Fibroblast of lung (primary cell): Measurements from ENCODE around the gene CALN1. TPM values are rescaled to one million over a fixed set of nuclear protein-coding genes. Genes with fewer than 3 reads are reported as not detected.
"Not testable (repeated sequence)": the region's sequence is repeated elsewhere in the genome, so short reads cannot be mapped to it uniquely, and the experiment has no call there.

Source experiments
- DNase-seq, 2 donors: peaks; one replicate each; pipeline versions ENCODE4 v3.0.0 to v3.0.0-alpha.2; 2010; ENCODE audit warnings: low read depth in 2 of 2
- H2AFZ ChIP-seq: 2 replicates; pipeline ENCODE4 v1.5.1; 2012; ENCODE audit warnings: low read length, control low read depth, inconsistent platforms
- H3K27ac ChIP-seq: 2 replicates; pipeline ENCODE4 v1.5.1; 2011; ENCODE audit warnings: low read length, control low read depth; ENCODE audit not compliant: insufficient read depth
- H3K27me3 ChIP-seq: 2 replicates; pipeline ENCODE4 v1.5.1; 2011; ENCODE audit warnings: mild to moderate bottlenecking, low read length; ENCODE audit not compliant: control insufficient read depth, insufficient read depth
- H3K36me3 ChIP-seq: 2 replicates; pipeline ENCODE4 v1.5.1; 2011; ENCODE audit warnings: low read length; ENCODE audit not compliant: control insufficient read depth, insufficient read depth
- H3K4me1 ChIP-seq: 2 replicates; pipeline ENCODE4 v1.5.1; 2011; ENCODE audit warnings: low read length; ENCODE audit not compliant: control insufficient read depth, insufficient read depth; ENCODE audit errors: extremely low read depth
- H3K4me2 ChIP-seq: 2 replicates; pipeline ENCODE4 v1.5.1; 2011; ENCODE audit warnings: low read length, control low read depth; ENCODE audit not compliant: insufficient read depth; ENCODE audit errors: extremely low read depth
- H3K4me3 ChIP-seq, 4 experiments: fragments of 200-600 bp in 1 of 4; sonication (generic) in 1 of 4; replicated peaks in 1 of 4; 2 replicates each; pipeline ENCODE4 v1.5.1; 2011 to 2016; ENCODE audit warnings: low read length in 4 of 4, low read depth in 3 of 4, mild to moderate bottlenecking in 3 of 4, control low read depth in 2 of 4, inconsistent platforms in 1 of 4, mixed read lengths in 1 of 4; ENCODE audit not compliant: insufficient read depth in 1 of 4; ENCODE audit errors: control extremely low read depth in 1 of 4
- H3K79me2 ChIP-seq: 2 replicates; pipeline ENCODE4 v1.5.1; 2012; ENCODE audit warnings: mild to moderate bottlenecking, low read length, inconsistent platforms; ENCODE audit not compliant: control insufficient read depth, insufficient read depth
- H3K9ac ChIP-seq: 2 replicates; pipeline ENCODE4 v1.5.1; 2011; ENCODE audit warnings: mild to moderate bottlenecking, low read length, control low read depth; ENCODE audit not compliant: insufficient read depth
- H3K9me3 ChIP-seq: 2 replicates; pipeline ENCODE4 v1.5.1; 2012; ENCODE audit warnings: low read depth, low read length; ENCODE audit not compliant: control insufficient read depth, insufficient read depth
- H4K20me1 ChIP-seq: 2 replicates; pipeline ENCODE4 v1.5.1; 2011; ENCODE audit warnings: low read length; ENCODE audit not compliant: control insufficient read depth, insufficient read depth; ENCODE audit errors: extremely low read depth
- EZH2 ChIP-seq: IDR thresholded peaks from 2 replicates; pipeline ENCODE4 v1.5.1; 2012; ENCODE audit warnings: low read length, control low read depth, mild to moderate bottlenecking; ENCODE audit errors: missing control alignments
- polyA plus RNA-seq, 2 donors: library from polyadenylated mRNA; depleted of rRNA in 1 of 2; stranded (reverse) in 1 of 2; unstranded in 1 of 2; fragments of >200 nt; gene quantifications; 2 replicates each; pipeline ENCODE4 v1.2.1, GENCODE V29; 2011 to 2012; ENCODE audit warnings: missing spikeins in 1 of 2
- total RNA-seq: library from RNA; depleted of rRNA; stranded (reverse); fragments of >200 nt; gene quantifications from 2 replicates; pipeline ENCODE4 v1.2.1, GENCODE V29; 2014
- TF ChIP-seq, protein P1 (sequence below), 2 donors: IDR thresholded peaks in 1 of 2; conservative IDR thresholded peaks in 1 of 2; 1 replicate in 1 of 2; 2 replicates in 1 of 2; pipeline ENCODE4 v1.5.1; 2011 to 2012; ENCODE audit warnings: low read length in 2 of 2, control low read depth in 1 of 2, inconsistent platforms in 1 of 2, low read depth in 1 of 2, mild to moderate bottlenecking in 1 of 2

The CALN1 gene
- total and polyA plus RNA-seq, 2 donors (not counting 1 experiment from before 2014, with no cell fraction given), result not detected

DNA sequence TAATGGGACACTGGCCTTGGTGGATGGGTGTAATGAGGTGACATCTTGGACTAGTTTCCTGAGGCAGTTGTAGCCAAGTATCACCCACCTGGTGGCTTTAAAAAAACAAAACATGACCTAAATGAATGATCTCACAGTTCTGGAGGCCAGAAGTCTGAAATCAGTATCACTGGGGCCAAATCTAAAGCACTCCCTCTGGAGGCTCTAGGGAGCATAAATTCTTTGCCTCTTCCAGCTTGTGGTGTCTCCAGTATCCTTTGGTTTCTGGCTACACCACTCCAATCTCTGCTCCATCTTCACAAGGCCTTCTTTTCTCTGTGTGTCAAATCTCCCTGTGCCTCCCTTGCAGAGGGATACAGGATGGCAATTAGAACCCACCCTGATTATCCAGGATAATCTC, 342.9 kb downstream of the CALN1 start:
- Histone ChIP-seq H3K27ac (no peak overlapping the region), H3K9ac (no peak overlapping the region), H3K4me1 (no peaks in the 10 kb centered on the region), H3K36me3 (no peaks in the 10 kb centered on the region), H3K4me2 (no peak overlapping the region), H4K20me1 (no peaks in the 10 kb centered on the region), H3K4me3 (no peak overlapping the region), H3K9me3 (no peaks in the 10 kb centered on the region), H3K79me2 (no peaks in the 10 kb centered on the region), H3K27me3 (no peaks in the 10 kb centered on the region), H2AFZ (no peak overlapping the region)
- DNase-seq, result no peak
- TF ChIP-seq, protein P1, sequence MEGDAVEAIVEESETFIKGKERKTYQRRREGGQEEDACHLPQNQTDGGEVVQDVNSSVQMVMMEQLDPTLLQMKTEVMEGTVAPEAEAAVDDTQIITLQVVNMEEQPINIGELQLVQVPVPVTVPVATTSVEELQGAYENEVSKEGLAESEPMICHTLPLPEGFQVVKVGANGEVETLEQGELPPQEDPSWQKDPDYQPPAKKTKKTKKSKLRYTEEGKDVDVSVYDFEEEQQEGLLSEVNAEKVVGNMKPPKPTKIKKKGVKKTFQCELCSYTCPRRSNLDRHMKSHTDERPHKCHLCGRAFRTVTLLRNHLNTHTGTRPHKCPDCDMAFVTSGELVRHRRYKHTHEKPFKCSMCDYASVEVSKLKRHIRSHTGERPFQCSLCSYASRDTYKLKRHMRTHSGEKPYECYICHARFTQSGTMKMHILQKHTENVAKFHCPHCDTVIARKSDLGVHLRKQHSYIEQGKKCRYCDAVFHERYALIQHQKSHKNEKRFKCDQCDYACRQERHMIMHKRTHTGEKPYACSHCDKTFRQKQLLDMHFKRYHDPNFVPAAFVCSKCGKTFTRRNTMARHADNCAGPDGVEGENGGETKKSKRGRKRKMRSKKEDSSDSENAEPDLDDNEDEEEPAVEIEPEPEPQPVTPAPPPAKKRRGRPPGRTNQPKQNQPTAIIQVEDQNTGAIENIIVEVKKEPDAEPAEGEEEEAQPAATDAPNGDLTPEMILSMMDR (conservative IDR thresholded peaks at IDR 0.05 in 1 of 2, IDR thresholded peaks at IDR 0.05 in 1 of 2; ENCODE audit: low read depth in 1 of 2, low read length in 2 of 2), result no peak
- no peak for TF ChIP-seq EZH2

DNA sequence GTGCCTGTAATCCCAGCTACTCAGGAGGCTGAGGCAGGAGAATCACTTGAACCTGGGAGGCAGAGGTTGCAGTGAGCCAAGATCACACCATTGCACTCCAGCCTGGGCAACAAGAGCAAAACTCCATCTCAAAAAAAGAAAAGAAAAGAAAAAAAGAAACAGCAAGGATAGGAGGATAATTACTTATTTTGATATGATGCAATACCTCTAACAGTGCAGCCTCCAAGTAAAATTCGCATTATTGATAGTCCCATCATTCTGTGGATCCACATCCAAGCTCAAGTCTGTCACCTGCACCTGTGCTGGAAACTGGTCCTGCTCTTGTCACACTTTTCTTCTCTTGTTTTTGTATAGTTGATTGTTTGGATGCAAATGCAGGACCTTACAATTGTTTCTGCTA, 346.4 kb downstream of the CALN1 start:
- not testable (repeated sequence) for H3K4me2 ChIP-seq, H4K20me1 ChIP-seq, H3K36me3 ChIP-seq, H3K9me3 ChIP-seq, H2AFZ ChIP-seq, H3K27me3 ChIP-seq, H3K4me1 ChIP-seq, H3K27ac ChIP-seq, DNase-seq, H3K4me3 ChIP-seq, H3K79me2 ChIP-seq, H3K9ac ChIP-seq

DNA sequence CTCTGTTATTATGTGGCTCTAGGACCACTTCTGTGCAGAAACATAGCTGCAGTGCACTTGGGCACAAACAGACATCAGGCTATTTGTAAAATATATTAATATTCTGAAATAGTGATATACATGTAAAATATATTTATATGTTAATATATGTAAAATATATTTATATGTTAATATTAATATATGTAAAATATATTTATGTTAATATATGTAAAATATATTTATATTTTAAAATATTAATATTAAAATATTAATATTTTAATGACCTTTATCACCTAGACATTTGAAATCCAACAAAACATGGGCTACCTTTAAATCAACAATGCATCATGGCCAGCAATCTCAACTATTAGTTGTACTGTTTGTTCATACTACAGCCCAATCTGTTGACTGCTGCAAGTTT, 347.2 kb downstream of the CALN1 start:
- Histone ChIP-seq H3K79me2 (no peaks in the 10 kb centered on the region), H3K4me3 (no peak overlapping the region), H3K4me1 (no peaks in the 10 kb centered on the region), H3K9ac (no peak overlapping the region), H2AFZ (no peak overlapping the region), H3K27ac (no peak overlapping the region), H3K36me3 (no peaks in the 10 kb centered on the region), H3K27me3 (no peaks in the 10 kb centered on the region), H4K20me1 (no peaks in the 10 kb centered on the region), H3K4me2 (no peak overlapping the region), H3K9me3 (no peaks in the 10 kb centered on the region)
- no peak for TF ChIP-seq EZH2
- TF ChIP-seq, protein P1 (conservative IDR thresholded peaks at IDR 0.05 in 1 of 2, IDR thresholded peaks at IDR 0.05 in 1 of 2; ENCODE audit: low read depth in 1 of 2, low read length in 2 of 2), result no peak
- DNase-seq, result no peak
